Spleen (tissue), 11 donors: ENCODE data around the gene EMILIN1. TPM values are rescaled to one million over a fixed set of nuclear protein-coding genes. Genes with fewer than 3 reads are reported as not detected.

Experiments
- DNase-seq: peaks from one replicate; pipeline ENCODE4 v3.0.0-alpha.2; 2020
- H3K27ac ChIP-seq, 8 donors: fragments of 200-600 bp; sonication (generic) in 7 of 8; 1 replicate in 4 of 8; 2 replicates in 4 of 8; pipeline versions ENCODE4 v1.5.0 to v1.8.0; 2016 to 2021; ENCODE audit warnings: inconsistent platforms in 4 of 8, mild to moderate bottlenecking in 4 of 8, moderate library complexity in 1 of 8
- H3K27me3 ChIP-seq, 7 donors: fragments of 200-600 bp; sonication (generic) in 6 of 7; replicated peaks in 1 of 7; 1 replicate in 4 of 7; 2 replicates in 3 of 7; pipeline versions ENCODE4 v1.5.0 to v1.8.0; 2016 to 2021; ENCODE audit warnings: inconsistent platforms in 3 of 7, mild to moderate bottlenecking in 1 of 7
- H3K36me3 ChIP-seq, 6 donors: fragments of 200-600 bp; sonication (generic) in 5 of 6; 1 replicate in 4 of 6; 2 replicates in 2 of 6; pipeline versions ENCODE4 v1.5.0 to v1.8.0; 2016 to 2021; ENCODE audit warnings: inconsistent platforms in 2 of 6
- H3K4me1 ChIP-seq, 6 donors: fragments of 200-600 bp; sonication (generic) in 5 of 6; 1 replicate in 3 of 6; 2 replicates in 3 of 6; pipeline versions ENCODE4 v1.5.0 to v1.8.0; 2016 to 2021; ENCODE audit warnings: inconsistent platforms in 3 of 6
- H3K4me3 ChIP-seq, 8 donors: fragments of 200-600 bp; sonication (generic) in 7 of 8; 1 replicate in 4 of 8; 2 replicates in 4 of 8; pipeline versions ENCODE4 v1.5.0 to v1.8.0; 2016 to 2021; ENCODE audit warnings: inconsistent platforms in 4 of 8, mild to moderate bottlenecking in 4 of 8, moderate library complexity in 2 of 8
- H3K9me3 ChIP-seq, 8 donors: fragments of 200-600 bp; sonication (generic) in 7 of 8; 1 replicate in 4 of 8; 2 replicates in 4 of 8; pipeline versions ENCODE4 v1.5.0 to v1.8.0; 2016 to 2021; ENCODE audit warnings: inconsistent platforms in 4 of 8
- POLR2A ChIP-seq, 3 donors: fragments of 450-650 bp; IDR thresholded peaks; one replicate each; pipeline ENCODE4 v1.5.1; 2017; ENCODE audit warnings: antibody characterized with exemption in 3 of 3, mild to moderate bottlenecking in 1 of 3
- POLR2AphosphoS5 ChIP-seq, 3 donors: sonication (generic); formaldehyde crosslinking; IDR thresholded peaks; one replicate each; pipeline ENCODE4 v1.5.1; 2017; ENCODE audit warnings: antibody characterized with exemption in 3 of 3
- whole genome bisulfite sequencing, 5 donors: extraction: QIAGEN DNeasy Blood & Tissue Kit in 3 of 5; methylation state at CpG; one replicate each; pipeline versions ENCODE4 v1.1.5 to v1.1.7; 2013 to 2018; 5-methylcytosine and 5-hydroxymethylcytosine counted together
- intact Hi-C: fragments of 100-400 bp; cut with DNase I; formaldehyde crosslinking; loops from one replicate; pipeline ENCODE4 v1.15.0; 2023; ENCODE audit warnings: low total_unique reads
- polyA plus RNA-seq, 3 donors: library from polyadenylated mRNA; stranded (reverse); fragments of 200-250 nt; gene quantifications; one replicate each; pipeline ENCODE4 v1.2.1, GENCODE V29; 2013
- total RNA-seq, 7 donors: library from RNA; depleted of rRNA in 3 of 7; stranded (reverse); fragments of >200 nt in 3 of 7; fragmentation: NEBNext Ultra II Directional in 4 of 7; extraction: Animal tissue kit (Norgen Biotek cat#: 25700) in 4 of 7; gene quantifications; one replicate each; pipeline versions ENCODE4 v1.1.0 to v1.2.1, GENCODE V29; 2016 to 2021
- TF ChIP-seq, protein P1 (sequence below), 11 experiments: fragments of 200-600 bp in 7 of 11; fragments of 450-650 bp in 4 of 11; sonication (generic) in 4 of 11; IDR thresholded peaks in 8 of 11; conservative IDR thresholded peaks in 3 of 11; 1 replicate in 7 of 11; 2 replicates in 4 of 11; pipeline versions ENCODE4 v1.4.0 to v1.8.0; 2016 to 2021; ENCODE audit warnings: antibody characterized with exemption in 11 of 11, inconsistent platforms in 4 of 11, mild to moderate bottlenecking in 1 of 11
- donor health status: healthy with polysubstance abuse.
- donor health status: DM: no; HTN: no; CAD: no; lungs with moderate emphysema.
- donor health status: DM: no; HTN: no; CAD: no.
- donor health status: Bipolar disorder and iron deficiency.
- donor health status: healthy.
- donor health status: DM: no; HTN: no; CAD: no.
- donor health status: DM: yes; HTN: yes; CAD: no.

EMILIN1 gene
- total and polyA plus RNA-seq, 10 donors = 18.3 to 152 (median 105) TPM

DNA sequence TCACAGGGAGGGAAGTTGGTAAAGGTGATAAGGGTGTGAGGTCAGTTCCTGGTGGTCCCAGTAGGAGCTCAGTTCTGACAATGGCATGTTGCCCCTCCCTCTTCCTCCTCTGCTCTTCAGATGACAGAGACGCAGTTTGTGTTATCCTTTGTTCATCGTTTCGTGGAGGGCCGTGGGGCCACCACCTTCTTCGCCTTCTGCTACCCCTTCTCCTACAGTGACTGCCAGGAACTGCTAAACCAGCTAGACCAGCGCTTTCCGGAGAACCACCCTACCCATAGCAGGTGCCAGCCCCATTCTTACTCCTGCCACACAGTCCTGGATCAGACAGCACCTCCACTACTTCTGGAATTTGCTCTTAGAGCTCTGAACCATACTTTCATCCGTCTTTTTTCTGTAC lies 24.6 kb upstream of the EMILIN1 start:
- intact Hi-C loops = no loop called here
- WGBS, 5 donors = 87 to 94% (median 92%) methylated on average over 8 of the region's 8 CpGs
- peak; percentile 68 for DNase-seq
- Histone ChIP-seq H3K9me3 (no peaks in the 10 kb centered on the region), H3K36me3 (peaks cover 2 to 56% (median 24%) of the 10 kb centered on the region in 6 donors), H3K27ac (no peak overlapping the region), H3K4me3 (no peak overlapping the region), H3K27me3 (no peaks in the 10 kb centered on the region), H3K4me1 (peaks cover 10 to 44% (median 23%) of the 10 kb centered on the region in 6 donors)
- TF ChIP-seq, protein P1, sequence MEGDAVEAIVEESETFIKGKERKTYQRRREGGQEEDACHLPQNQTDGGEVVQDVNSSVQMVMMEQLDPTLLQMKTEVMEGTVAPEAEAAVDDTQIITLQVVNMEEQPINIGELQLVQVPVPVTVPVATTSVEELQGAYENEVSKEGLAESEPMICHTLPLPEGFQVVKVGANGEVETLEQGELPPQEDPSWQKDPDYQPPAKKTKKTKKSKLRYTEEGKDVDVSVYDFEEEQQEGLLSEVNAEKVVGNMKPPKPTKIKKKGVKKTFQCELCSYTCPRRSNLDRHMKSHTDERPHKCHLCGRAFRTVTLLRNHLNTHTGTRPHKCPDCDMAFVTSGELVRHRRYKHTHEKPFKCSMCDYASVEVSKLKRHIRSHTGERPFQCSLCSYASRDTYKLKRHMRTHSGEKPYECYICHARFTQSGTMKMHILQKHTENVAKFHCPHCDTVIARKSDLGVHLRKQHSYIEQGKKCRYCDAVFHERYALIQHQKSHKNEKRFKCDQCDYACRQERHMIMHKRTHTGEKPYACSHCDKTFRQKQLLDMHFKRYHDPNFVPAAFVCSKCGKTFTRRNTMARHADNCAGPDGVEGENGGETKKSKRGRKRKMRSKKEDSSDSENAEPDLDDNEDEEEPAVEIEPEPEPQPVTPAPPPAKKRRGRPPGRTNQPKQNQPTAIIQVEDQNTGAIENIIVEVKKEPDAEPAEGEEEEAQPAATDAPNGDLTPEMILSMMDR (IDR thresholded peaks at IDR 0.05 in 8 of 11, conservative IDR thresholded peaks at IDR 0.05 in 3 of 11) = no peak
- no peak for TF ChIP-seq POLR2A (IDR thresholded peaks at IDR 0.05)
- no peak for TF ChIP-seq POLR2AphosphoS5 (IDR thresholded peaks at IDR 0.05)

- no peak overlapping the region for H3K4me3 ChIP-seq
- no peak for DNase-seq
- no peak for TF ChIP-seq POLR2A (IDR thresholded peaks at IDR 0.05)
- TF ChIP-seq POLR2AphosphoS5 (IDR thresholded peaks at IDR 0.05) = peak in 1 of 3 donors; percentile 8
- TF ChIP-seq, protein P1 (IDR thresholded peaks at IDR 0.05 in 8 of 11, conservative IDR thresholded peaks at IDR 0.05 in 3 of 11) = no peak
- WGBS, 5 donors = 94 to 95% (median 94%) methylated on average over 11 of the region's 11 CpGs
- H3K4me1 ChIP-seq = peaks cover 5 to 44% (median 25%) of the 10 kb centered on the region in 6 donors
- intact Hi-C loops = no loop called here
- no peaks in the 10 kb centered on the region for H3K9me3 ChIP-seq
- no peaks in the 10 kb centered on the region for H3K27me3 ChIP-seq
- no peak overlapping the region for H3K27ac ChIP-seq
- peaks cover 2 to 66% (median 29%) of the 10 kb centered on the region in 6 donors for H3K36me3 ChIP-seq
Measured at GRCh38 chr2:27054721-27055120, 23.7 kb upstream of the EMILIN1 start.

- H3K4me1 ChIP-seq = peaks cover 2 to 31% (median 20%) of the 10 kb centered on the region in 6 donors
- intact Hi-C loops = no loop called here
- no peak overlapping the region for H3K4me3 ChIP-seq
- no peaks in the 10 kb centered on the region for H3K9me3 ChIP-seq
- TF ChIP-seq POLR2A (IDR thresholded peaks at IDR 0.05) (no peak), POLR2AphosphoS5 (IDR thresholded peaks at IDR 0.05) (no peak)
- TF ChIP-seq, protein P1 (IDR thresholded peaks at IDR 0.05 in 8 of 11, conservative IDR thresholded peaks at IDR 0.05 in 3 of 11) = no peak
- 95 to 97% (median 96%) methylated on average over 6 of the region's 6 CpGs for WGBS, 5 donors
- no peak overlapping the region for H3K27ac ChIP-seq
- DNase-seq = no peak
- peaks cover 2 to 87% (median 29%) of the 10 kb centered on the region in 6 donors for H3K36me3 ChIP-seq
- H3K27me3 ChIP-seq = no peaks in the 10 kb centered on the region
Measured at GRCh38 chr2:27057184-27057583, 21.2 kb upstream of the EMILIN1 start.

DNA sequence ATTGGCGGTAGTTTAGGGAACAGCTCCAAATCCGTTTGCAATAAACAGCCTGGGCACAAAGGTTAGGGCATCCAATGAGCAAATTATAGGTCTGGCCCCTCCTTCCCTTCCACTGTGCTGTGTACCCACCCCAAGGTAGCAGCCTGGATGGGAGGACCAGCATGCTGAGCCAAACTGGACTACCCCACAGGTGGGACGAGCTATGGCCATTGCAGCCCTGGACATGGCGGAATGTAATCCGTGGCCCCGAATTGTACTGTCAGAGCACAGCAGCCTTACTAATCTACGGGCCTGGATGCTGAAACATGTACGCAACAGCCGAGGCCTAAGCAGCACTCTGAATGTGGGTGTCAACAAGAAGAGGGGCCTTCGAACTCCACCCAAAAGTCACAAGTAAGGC lies 20.2 kb upstream of the EMILIN1 start:
- Histone ChIP-seq H3K4me3 (no peak overlapping the region), H3K36me3 (peaks cover 2 to 95% (median 29%) of the 10 kb centered on the region in 6 donors), H3K4me1 (peaks cover 0 to 33% (median 19%) of the 10 kb centered on the region in 6 donors), H3K27me3 (no peaks in the 10 kb centered on the region), H3K27ac (peak overlapping the region in 4 of 8 donors; percentile 36 to 71 (median 64)), H3K9me3 (no peaks in the 10 kb centered on the region)
- 92 to 97% (median 93%) methylated on average over 10 of the region's 10 CpGs for WGBS, 5 donors
- no peak for TF ChIP-seq POLR2A (IDR thresholded peaks at IDR 0.05)
- TF ChIP-seq POLR2AphosphoS5 (IDR thresholded peaks at IDR 0.05) = peak in 1 of 3 donors; percentile 27
- intact Hi-C loops = no loop called here
- DNase-seq = no peak
